ENCODE data around the gene CA6.
"Not testable (repeated sequence)": the region's sequence is repeated elsewhere in the genome, so short reads cannot be mapped to it uniquely, and the experiment has no call there.

The CA6 gene

DNA sequence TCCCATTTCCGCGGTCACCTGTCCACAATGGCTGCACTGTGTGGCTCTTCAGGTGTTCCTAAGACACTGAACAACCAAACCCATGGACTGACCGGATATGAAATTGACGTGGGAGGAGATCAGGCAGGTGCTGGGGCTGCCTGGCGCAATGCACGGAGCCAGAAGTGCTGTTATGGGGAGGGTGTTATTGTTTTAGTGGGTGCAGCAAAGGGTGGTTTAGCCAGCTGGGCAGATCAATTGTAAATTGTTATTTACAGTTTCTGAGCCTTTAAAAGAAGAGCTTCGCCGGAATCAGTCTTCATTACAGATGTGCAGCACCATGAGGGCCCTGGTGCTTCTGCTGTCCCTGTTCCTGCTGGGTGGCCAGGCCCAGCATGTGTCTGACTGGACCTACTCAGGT lies at the start of gene CA6:
Gene CA6 (plus strand): TSS at position 301 of the 400 bp plus-strand sequence. CDS start 19 bp downstream, at position 320.
- DNase-seq = no peak

DNA sequence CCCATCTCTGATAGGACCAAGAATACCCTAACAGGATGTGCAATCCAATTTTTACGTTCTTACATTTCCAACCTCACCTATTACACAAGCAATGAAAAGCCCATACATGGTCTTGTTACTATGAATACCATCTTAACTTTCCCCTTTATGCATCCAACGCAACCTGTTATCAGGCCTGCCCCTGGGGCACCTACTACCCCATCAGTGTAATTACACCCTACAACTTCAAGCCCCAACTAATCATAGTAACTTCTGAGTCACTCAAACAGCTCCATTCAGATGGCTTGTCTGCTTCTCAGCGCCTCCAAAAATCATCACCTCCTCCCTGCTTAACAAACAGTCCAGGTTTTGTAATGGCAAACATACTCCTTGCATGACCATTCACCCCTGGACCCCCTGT lies 48.9 kb upstream of the CA6 start:
- not testable (repeated sequence) for DNase-seq

DNA sequence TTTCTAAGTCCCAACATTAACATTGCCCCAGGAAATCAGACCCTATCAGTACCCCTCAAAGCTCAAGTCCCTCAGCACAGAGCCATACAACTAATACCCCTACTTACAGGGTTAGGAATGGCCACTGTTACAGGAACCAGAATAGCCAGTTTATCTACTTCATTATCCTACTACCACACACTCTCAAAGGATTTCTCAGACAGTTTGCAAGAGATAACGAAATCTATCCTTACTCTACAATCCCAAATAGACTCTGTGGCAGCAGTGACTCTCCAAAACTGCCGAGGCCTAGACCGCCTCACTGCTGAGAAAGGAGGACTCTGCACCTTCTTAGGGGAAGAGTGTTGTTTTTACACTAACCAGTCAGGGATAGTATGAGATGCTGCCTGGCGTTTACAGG lies 48.2 kb upstream of the CA6 start:
- DNase-seq = not testable (repeated sequence)

DNA sequence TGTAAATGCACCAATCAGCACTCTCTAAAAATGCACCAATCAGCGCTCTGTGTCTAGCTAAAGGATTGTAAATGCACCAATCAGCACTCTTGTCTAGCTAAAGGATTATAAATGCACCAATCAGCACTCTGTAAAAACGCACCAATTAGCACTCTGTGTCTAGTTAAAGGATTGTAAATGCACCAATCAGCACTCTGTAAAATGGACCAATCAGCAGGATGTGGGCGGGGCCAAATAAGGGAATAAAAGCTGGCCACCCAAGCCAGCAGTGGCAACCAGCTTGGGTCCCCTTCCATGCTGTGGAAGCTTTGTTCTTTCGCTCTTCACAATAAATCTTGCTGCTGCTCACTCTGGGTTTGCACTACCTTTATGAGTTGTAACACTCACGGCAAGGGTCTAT lies 47.2 kb upstream of the CA6 start:
- DNase-seq = not testable (repeated sequence)

DNA sequence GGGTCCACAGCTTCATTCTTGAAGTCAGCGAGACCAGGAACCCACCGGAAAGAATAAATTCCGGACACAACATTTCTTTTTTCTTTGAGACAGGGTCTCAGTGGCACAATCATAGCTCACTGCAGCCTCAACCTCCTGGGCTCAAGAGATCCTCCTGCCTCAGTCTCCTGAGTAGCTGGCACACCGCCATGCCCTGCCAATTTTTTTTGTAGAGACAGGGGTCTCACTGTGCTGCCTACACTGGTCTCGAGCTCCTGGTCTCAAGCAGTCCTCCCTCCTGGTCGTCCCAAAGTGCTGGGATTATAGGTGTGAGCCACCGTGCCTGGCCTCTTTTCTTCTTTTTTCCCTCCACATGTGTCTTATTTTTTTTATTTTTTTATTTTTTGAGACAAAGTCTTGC lies 46.6 kb upstream of the CA6 start:
- no peak for DNase-seq

DNA sequence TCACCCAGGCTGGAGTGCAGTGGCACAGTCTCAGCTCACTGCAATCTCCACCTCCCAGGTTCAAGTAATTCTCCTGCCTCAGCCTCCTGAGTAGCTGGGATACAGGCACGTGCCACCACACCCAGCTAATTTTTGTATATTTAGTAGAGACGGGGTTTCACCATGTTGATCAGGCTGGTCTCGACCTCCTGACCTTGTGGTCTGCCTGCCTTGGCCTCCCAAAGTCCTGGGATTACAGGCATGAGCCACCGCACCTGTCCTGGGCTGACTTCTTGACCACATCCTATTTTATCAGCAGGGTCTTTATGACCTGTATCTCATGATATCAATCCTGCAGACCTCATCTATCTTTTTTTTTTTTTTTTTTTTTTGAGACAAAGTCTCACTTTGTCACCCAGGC lies 45.0 kb upstream of the CA6 start:
- DNase-seq = not testable (repeated sequence)

DNA sequence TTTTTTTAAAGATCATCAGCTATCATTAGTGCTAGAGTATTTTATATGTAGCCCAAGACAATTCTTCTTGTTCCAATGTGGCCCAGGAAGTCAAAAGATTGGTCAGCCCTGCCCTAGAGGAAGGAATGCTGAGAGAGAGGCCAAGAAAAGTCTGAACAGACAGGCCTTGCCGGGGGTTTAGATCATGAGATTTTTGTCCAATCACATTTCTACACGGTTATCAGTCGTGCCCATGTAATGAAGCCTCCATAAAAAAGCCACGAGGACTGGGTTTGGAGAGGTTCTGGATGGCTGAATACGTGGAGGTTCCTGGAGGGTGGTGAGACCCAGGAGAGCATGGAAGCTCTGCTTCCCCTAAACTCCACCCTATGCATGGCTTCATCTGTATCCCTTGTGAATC lies 42.9 kb upstream of the CA6 start:
- DNase-seq = no peak

DNA sequence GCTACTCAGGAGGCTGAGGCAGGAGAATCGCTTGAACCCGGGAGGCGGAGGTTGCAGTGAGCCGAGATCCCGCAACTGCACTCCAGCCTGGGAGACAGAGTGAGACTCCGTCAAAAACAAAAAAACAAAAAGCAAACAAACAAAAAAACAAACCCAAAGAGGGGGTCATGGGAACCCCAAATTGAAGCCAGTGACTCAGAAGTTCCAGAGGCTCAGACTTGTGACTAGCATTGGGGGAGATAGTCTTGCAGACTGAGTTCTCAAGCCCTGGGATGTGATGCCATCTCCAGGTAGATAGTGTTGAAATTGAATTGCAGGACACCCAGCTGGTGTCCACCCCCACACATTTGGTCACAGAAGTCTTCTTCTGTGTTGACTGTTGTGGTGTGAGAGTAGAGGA lies 42.3 kb upstream of the CA6 start:
- no peak for DNase-seq

DNA sequence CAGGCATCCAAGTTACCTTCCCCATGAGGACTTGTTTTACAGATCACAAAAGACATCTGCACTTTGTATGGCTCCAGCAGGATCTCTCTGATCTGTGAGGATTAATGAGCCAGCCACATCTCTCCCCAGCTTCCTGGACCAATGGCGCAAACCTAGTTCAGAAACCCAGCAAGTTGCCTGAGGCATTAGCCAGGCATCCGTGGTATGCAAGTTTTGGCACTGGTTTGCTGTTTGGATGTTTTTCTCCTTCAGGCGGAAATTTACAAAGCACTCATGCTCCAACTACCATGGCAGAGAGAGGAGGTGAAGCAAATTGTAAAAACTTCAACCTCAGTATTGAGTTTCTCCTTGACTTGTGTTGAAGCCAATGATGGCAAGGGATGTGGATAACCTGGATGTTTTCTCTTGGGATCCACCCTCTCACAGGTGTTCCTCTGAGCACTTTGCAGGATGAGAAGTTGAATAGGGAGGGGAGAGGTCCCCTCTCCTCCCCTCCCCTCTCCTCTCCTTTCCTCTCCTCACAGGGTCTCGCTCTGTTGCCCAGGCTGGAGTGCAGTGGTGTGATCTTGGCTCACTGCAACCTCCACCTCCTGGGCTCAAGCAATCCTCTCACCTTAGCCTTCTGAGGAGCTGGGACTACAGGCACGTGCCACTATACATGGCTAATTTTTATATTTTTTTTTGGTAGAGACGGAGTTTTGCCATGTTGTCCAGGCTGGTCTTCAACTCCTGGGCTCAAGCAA lies 41.6 kb upstream of the CA6 start:
- peak; percentile 95 for DNase-seq

DNA sequence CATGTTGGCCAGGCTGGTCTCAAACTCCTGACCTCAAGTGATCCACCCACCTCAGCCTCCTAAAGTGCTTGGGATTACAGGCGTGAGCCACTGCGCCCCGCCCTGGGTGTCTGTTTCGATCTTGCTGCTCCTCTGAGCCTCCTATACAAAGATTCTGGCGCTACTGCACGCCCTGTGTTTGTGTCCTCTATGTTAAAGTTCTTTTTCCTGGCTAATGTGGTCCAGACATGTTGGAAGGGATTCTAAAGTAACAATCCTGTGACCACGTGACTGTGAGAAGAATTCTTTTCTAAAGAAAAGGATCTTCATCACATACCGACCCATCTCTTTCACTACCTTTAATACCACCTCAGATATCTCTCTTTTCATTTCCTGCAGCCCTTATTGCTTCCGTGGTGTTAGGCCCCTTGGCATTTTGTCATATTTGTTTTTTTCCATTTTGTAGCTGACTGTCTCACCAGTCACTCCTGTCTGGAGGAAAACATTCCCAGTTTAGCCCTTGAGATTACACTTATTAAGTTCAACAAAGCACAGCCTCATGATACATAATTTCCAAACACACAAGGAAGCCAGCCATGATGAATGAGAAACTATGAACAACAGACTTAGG lies 40.0 kb upstream of the CA6 start:
- DNase-seq = peak; percentile 29

DNA sequence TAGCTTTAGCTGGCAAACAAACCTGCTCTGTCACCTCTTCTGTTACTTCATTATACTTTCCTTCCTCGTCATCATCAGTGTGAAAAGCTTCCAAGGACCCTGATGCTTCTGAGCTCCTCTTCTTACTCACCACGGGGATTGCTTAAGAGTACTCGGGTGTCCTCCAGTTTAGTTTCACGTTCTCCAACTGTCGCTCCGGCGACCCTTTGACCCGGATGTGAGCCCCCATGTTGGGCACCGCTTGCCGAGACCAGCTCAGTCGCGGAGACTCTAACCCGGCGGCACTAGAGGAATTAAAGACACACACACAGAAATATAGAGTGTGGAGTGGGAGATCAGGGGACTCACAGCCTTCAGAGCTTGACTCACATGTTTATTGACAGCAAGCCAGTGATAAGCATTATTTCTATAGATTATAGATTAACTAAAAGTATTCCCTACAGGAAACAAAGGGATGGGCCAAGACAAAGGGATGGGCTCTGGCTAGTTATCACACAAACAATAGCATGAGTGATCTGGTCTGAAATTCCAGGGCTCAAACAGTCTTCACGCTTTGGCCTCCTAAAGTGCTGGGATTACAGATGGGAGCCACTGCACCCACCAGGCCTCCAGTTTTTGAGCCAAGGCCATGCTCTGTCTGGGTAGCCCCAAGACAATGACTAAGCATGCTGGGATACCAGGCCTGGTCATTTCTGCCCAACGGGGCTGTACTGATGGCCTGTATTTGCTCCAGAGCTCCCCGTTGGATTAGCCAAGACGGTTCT lies 37.1 kb upstream of the CA6 start:
- no peak for DNase-seq

DNA sequence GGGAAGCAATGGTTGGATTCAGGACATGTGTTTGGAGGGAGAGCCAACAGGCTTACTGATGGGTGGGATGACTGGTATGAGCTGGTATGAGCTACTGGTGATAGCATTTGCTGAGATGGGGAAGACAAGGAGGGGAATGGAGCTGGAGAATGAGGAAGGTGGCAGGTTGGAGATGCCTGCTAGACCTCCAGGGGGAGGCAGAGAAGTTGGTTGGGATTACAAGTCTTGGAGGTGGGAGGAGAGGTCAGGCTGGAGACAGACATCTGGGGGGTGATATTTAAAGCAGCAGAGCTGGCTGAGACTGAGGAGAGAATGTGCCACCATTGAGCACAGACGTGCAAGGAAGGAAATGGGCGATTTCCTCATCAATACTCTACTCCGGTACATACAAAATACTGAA lies 35.3 kb upstream of the CA6 start:
- no peak for DNase-seq

DNA sequence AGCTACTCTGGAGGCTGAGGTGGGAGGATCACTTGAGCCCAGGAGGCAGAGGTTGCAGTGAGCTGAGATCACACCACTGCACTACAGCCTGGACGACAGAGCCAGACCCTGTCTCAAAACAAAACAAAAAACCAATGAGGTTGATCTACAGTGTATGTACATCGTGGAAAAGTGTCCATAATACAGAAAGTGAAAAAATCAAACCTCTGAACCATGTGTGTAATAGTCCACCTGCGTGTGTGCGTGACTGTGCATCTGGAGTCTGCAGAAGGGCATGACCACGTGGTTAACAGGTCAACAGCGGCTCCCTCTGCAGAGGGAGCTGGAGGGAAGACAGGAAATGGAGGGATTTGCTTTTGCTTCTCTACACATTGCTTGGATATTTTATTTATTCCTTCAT lies 34.8 kb upstream of the CA6 start:
- no peak for DNase-seq

DNA sequence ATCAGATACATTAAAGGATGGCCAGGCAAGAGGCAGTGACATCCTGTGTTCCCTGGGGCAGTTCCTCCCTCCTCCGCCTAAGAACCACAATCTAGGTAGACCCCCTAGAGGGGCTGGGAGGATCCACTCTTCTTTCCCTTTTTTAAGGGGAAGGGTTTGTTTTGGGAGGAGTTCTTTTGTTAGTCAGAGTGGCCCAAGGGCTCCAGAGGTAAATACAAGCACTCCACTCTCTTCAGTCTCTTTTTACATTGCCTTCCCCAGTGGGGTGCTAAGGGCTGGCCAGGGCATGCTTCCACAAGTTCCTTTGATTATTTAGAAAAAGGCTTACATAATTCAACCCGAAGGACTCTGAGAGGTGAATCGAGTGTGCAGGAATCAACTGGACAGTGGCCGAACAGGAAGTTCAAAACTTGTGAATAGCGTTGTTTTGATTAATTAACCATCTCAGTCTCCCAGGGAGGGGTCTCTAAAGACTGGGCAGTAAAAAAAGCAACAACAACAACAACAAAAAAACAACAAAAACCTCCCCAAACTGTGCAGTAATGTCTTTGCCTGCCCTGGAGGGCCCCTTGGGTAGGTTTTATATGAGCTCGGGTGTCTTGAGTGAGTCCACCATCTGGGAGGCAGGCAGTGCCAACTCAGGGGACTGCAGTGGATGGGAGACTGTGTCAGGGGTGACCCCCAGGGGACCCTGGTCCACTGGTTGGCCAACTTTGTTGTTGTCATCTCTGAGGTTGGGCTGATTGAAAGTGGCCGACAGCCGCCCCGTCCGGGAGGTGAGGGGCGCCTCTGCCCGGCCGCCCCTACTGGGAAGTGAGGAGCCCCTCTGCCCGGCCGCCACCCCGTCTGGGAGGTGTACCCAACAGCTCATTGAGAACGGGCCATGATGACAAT lies 34.0 kb upstream of the CA6 start:
- DNase-seq = no peak

DNA sequence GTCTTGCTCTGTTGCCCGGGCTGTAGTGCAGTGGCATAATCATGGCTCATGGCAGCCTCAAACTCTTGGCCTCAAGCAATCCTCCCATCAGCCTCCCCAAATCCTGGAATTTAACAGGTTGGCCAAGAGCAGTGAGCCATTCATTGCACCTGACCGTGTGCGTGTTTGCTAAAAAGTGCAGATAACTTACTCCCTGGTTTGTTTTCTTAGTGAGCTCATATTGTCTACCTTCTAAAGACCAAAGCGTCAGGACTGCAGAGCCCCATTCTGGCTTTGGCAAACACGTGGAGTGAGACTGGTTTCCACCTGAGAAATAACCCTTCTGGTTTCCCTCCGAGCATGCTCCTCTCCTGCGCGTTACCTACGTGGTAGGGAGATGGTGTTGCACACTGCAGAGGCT lies 32.2 kb upstream of the CA6 start:
- DNase-seq = no peak

DNA sequence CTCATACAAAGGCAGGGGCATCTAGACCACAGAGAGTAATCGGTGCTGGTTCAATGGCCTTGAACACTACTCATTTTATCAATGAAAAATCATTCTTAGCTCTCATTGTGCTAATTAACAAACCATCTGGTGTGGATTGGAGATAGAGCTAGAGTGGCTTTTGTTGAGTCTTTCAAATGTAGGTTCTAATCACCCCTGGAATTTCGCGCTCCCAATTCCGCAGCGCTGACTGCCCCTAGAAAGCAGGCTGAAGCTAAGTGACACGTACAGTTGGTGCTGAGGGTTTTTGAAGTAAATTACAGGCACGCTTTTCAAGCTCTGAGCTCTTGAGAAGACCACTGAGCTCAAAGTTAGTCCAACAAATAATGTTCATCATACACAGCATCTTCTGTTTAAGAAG lies 31.2 kb upstream of the CA6 start:
- DNase-seq = no peak

DNA sequence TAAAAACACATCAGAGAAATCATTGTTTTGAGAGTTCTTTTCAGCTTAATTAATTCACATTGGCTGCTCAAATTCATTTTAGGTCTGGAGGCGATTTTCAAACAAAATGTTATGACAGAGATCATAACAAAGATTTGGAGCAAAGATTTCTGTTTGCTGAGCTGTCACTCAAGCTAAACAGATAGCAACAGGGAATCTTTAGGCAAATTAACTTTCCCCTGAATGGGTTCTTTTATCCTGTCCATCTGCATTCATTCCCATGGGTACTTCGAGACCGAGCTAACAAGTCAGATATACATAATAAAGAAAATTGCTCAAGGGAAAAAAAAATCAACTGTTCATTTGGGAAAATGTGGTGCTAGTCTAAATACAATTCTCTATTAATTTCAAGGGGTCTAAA lies 30.2 kb upstream of the CA6 start:
- no peak for DNase-seq

DNA sequence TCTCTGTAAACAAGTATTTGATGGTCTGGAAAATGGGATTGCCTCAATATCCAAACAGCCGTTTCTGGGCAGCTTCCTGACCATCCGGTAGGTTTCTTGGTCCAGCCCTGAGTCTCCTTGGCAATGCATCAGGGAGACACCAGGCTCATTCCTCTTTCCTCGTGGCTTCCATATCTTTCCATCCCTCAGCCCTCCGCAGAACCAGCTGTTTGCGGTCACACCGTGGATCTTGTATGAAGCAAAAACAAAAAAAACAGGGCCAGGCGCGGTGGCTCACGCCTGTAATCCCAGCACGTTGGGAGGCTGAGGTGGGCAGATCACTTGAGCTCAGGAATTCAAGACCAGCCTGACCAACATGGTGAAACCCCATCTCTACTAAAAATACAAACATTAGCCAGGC lies 28.1 kb upstream of the CA6 start:
- DNase-seq = not testable (repeated sequence)

DNA sequence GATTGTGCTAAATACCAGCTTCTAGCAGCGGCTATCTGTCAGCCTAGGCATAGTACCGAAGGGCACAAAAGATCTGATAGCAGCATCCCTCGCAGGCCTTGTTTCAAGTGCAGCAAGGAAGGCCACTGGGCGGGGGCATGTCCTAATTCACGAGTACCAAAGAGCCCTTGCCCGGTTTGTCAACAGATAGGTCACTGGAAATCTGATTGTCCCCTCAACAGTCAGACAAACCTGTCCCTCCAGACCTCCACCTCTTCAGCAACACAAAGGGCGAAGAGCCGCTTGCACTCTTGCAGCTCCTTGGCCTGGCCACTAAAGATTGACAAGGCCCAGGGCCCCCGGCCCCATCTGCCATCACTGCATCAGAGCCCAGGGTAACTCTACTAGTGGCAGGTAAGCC lies 22.7 kb upstream of the CA6 start:
- no peak for DNase-seq

DNA sequence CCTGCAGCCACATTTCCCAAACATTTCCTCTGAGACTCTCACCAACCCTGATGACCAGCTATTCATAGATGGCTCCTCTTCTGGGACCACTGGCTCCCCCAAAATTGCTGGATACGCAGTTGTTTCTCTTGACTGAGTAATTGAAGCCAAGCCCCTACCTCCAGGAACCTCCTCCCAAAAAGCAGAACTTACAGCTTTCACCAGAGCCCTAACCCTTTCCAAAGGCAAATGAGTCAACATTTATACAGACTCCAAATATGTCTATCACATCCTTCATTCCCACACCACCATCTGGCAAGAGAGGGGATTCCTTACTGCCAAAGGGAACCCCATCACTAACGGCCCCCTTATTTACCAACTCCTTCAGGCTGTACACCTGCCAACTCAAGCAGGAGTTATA lies 20.3 kb upstream of the CA6 start:
- DNase-seq = no peak

DNA sequence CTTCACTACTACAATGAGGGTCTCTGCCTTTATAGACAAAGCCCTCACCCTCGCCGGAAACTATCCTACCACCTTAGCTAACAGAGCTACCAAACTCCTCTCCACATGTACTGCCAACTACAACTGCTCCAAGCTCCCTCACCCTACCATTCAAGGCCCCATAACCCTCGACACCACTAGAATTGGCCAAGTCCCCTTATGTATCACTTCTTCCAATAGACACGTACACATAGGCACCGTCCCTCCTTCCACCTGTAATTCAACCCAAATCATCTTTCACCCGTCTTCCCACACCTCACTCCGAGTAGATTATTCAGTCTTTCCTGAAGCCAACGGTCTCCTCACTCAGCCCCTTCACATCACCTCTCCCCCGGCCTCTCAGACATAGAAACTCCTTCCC lies 19.7 kb upstream of the CA6 start:
- DNase-seq = no peak

DNA sequence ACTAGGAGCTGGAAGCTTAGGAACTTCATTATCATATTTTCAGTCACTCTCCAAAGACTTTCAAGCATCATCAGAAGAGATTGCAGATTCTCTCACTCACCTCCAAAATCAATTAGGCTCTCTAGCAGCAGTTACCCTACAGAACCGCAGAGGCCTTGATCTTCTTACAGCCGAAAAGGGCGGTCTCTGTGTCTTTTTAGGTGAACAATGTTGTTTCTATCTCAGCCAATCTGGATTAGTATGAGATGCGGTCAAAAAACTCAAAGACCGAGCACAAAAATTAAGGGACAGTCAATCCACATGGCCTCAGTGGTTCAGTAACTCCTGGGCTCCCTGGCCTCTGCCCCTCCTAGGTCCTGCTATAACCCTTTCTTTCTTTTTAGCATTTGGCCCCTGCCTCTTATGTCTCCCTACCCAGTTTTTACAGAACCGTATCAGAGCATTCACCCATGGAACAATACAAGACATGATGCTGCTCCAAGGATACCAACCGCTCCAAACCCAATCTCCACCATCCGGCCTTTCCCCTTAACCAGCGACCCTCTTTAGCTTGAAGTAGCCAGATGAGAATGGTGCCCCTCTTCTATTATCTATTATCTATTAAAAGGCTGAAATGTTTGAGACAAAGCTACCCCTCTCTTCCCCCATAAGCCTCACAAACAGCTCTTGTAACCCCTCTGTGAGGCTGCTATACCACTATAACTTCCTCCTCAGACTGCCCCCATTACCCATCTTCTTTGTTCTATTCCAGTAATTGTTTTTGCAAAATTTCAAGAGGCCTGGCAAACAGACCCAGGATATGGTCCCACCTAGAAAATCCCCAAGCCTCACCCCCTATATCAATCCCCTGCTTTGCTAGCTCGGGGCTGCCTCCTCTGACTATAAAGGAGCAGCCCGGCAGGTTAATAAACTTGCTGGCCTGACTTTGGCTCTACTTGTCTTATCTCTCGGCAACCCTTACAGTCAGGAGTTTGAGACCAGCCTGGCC lies 18.7 kb upstream of the CA6 start:
- DNase-seq = no peak

All from amniotic stem cell (primary cell).